HL-60 (cell line): ENCODE data around the gene FAF1.

ENCODE experiments used
- POLR2AphosphoS5 ChIP-seq: IDR thresholded peaks from 2 replicates; pipeline ENCODE4 v1.6.1; 2012; ENCODE audit warnings: low read depth
- TF ChIP-seq, protein P1 (sequence below): IDR thresholded peaks from one replicate; pipeline ENCODE4 v1.5.1; 2011; ENCODE audit warnings: low read length, control low read depth, inconsistent platforms; ENCODE audit not compliant: insufficient read depth
- TF ChIP-seq, protein P2 (sequence below): IDR thresholded peaks from 2 replicates; pipeline ENCODE4 v1.6.1; 2012; ENCODE audit warnings: low read depth; ENCODE audit not compliant: insufficient replicate concordance

DNA sequence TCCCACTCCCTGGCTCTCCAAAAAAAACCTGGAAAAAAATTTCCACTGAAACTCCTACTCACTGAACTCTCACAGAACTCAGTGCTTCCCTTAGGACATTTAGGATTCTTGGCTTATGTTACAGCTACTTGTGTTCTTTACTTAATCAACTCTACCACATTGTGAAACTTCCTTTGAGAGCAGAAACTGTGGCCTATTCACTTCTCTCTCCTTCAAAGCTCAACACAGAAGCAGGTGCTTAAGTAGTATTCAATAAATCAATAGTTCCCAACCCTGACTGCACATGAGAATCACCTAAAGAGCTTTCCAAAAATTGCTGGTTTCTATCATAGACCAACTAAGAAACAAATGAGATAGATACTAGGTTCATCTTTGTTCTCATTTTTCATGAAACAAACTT, 468.9 kb downstream of the FAF1 start:
- TF ChIP-seq, protein P1, sequence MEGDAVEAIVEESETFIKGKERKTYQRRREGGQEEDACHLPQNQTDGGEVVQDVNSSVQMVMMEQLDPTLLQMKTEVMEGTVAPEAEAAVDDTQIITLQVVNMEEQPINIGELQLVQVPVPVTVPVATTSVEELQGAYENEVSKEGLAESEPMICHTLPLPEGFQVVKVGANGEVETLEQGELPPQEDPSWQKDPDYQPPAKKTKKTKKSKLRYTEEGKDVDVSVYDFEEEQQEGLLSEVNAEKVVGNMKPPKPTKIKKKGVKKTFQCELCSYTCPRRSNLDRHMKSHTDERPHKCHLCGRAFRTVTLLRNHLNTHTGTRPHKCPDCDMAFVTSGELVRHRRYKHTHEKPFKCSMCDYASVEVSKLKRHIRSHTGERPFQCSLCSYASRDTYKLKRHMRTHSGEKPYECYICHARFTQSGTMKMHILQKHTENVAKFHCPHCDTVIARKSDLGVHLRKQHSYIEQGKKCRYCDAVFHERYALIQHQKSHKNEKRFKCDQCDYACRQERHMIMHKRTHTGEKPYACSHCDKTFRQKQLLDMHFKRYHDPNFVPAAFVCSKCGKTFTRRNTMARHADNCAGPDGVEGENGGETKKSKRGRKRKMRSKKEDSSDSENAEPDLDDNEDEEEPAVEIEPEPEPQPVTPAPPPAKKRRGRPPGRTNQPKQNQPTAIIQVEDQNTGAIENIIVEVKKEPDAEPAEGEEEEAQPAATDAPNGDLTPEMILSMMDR: no peak
- TF ChIP-seq, protein P2, sequence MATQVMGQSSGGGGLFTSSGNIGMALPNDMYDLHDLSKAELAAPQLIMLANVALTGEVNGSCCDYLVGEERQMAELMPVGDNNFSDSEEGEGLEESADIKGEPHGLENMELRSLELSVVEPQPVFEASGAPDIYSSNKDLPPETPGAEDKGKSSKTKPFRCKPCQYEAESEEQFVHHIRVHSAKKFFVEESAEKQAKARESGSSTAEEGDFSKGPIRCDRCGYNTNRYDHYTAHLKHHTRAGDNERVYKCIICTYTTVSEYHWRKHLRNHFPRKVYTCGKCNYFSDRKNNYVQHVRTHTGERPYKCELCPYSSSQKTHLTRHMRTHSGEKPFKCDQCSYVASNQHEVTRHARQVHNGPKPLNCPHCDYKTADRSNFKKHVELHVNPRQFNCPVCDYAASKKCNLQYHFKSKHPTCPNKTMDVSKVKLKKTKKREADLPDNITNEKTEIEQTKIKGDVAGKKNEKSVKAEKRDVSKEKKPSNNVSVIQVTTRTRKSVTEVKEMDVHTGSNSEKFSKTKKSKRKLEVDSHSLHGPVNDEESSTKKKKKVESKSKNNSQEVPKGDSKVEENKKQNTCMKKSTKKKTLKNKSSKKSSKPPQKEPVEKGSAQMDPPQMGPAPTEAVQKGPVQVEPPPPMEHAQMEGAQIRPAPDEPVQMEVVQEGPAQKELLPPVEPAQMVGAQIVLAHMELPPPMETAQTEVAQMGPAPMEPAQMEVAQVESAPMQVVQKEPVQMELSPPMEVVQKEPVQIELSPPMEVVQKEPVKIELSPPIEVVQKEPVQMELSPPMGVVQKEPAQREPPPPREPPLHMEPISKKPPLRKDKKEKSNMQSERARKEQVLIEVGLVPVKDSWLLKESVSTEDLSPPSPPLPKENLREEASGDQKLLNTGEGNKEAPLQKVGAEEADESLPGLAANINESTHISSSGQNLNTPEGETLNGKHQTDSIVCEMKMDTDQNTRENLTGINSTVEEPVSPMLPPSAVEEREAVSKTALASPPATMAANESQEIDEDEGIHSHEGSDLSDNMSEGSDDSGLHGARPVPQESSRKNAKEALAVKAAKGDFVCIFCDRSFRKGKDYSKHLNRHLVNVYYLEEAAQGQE: no peak
- no peak for TF ChIP-seq POLR2AphosphoS5
